ENCODE measurements around the gene ZNF385B.

ZNF385B gene

DNA sequence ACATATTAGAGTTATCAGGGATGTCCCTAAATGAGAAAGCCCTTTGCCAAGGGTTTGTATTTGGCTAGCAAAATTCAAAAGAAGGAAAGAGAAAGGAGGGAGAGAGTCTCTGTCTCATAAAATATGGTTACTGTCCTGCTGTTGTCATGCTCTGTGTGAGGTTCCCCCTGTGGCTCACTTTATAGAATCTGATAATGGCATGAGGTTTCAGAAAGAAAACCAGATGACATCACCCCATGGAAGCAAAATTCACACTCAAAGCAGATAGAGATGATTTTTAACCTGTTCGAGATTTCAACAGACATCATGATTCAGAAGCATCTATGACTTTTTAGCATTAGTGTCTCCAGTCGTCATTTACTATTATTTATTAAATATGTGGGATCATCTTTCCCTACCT is 431.8 kb downstream of the ZNF385B start:
- DNase-seq: no peak

DNA sequence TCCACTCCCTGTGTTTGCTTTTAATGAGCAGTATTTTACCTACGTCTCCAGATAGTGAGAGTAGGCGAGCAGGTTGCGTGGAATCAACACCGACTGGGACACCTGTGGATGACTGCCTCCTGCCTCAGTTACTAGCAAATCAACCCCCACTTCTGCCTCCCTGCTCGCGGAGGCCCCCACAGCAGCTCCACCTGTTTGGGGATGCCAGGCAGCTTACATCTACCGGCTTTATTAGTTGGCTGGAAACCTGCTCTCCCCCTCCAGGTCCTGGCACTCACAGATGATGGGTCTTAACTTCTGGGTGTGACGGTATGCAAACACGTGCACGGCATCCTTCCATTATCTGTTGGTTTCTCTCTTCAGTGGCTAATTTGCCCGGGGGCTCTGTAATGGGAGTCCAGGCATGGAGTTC is 432.3 kb downstream of the ZNF385B start:
- no peak for DNase-seq

DNA sequence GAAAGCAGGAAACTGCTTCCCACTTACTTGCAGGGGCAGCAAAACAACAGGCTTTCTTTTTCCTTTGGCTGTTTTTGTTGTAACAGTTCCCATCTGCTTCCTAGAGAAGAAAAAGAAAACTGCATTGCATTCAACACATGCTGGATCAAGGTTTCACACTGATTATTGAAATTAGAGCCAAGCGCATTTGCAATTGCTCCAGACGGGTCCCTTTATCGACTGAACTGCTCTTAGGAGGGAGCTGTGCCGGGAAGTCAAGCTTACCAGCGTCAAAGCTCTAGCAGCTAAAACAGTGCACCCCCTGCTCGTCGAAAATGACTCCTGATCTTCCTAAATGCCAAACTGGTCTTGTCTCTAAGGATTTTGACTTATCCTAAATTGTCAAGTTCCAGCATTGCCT is 432.8 kb downstream of the ZNF385B start:
- DNase-seq: no peak

DNA sequence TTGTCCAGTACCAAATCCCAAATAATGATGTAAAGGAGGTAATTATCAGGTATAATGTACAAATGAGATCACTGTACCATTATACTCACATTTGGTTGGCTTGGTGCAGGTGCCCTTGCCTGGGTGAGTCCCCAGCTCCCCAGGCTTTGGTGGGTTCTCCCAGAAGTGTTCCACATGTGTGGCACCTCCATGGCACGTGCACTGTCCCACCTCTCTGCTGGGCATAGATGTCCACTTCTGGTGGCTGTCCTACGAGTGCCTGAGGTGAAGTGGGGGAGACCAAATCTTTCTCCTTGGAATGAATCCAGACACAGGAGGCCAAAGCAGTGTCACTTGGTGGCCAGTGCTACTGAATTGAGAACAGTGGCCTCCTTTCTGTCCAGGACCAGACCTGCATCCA is 434.3 kb downstream of the ZNF385B start:
- no peak for DNase-seq

DNA sequence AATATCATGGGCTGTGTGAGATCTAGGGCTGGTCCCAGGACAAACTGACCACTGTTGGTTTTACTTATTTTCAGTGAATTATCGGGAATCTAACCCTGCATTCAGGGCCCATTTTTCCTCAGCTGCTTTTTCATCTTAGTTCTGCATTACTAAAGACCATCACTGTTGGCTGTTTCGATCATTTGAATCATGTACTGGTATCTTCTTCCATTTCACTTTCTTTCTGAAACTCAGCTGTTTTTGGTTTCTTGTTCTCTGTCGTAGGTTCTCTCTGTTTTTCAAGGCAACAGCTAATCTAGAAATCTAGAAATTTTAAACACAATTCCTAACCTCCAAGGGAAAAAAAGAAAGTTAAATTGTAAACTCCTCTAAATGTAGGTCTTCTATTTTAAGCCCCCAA is 436.8 kb downstream of the ZNF385B start:
- no peak for DNase-seq

DNA sequence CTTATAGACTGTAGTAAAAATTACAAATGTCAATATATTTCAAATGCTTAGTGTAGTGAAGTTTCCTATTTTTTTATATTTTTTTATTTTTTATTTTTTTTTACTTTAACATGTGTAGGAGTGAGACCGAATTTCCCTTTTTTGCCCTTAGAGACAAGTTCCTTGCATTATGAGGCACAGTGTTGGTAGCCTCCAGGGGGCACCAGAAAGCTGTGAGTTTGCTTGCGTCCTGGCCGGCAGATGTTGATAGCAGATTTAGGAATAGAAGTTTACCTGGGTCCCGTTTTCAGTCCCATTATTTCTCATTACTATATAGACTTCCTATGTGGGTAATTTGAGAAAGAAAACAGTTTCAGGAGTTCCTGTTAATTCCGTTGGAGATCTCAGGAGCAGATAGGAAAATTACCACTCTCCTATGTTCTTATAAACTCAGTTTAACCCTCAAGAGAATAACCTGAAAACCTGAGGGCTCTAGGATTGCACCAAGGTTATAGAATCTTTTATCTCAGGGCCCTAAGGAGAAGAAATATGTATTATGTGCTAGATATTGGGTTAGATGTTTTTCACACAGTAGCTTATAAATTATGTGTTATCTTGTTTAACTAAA is 439.3 kb downstream of the ZNF385B start:
- DNase-seq: peak; percentile 37

DNA sequence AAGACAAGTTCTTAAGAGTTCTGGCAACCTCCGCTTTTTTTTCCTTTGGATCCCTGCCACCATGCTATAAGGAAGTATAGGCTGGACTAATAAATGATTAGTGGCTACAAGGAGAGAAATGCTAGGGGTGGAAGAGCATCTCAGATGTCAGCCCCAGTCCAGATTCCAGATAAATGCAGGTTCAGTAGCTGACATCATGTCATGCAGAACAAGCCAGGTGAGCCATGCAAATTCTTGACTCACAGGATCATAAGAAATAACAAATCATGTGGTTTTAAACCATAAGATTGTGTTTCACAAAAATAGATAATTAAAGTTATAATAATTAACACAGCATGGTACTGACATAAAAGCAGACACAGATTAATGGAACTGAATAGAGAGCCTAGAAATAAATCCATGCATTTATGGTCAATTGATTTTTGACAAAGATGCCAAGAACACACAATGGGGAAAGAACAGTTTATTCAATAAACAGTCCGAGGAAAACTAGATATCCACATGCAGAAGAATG is 443.9 kb downstream of the ZNF385B start:
- no peak for DNase-seq

DNA sequence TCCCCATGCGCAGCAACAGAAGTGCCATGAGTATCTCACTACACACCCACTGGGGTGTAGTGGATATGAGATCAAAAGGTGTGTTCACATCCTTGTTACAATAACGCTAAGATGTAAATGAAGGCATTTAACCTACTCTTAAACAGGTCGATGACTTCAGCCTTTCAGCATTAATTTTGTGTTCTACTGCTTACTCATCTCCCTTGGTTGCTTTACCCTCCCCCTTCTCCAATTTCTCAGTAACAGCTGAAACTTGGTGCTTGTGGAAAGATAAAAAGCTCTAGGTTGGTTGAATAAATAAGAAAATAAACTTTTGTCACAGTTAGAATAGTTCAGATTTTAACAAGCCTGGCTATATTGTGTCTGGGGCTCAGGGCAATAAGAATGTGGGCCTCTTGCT is 449.3 kb downstream of the ZNF385B start:
- DNase-seq: no peak

DNA sequence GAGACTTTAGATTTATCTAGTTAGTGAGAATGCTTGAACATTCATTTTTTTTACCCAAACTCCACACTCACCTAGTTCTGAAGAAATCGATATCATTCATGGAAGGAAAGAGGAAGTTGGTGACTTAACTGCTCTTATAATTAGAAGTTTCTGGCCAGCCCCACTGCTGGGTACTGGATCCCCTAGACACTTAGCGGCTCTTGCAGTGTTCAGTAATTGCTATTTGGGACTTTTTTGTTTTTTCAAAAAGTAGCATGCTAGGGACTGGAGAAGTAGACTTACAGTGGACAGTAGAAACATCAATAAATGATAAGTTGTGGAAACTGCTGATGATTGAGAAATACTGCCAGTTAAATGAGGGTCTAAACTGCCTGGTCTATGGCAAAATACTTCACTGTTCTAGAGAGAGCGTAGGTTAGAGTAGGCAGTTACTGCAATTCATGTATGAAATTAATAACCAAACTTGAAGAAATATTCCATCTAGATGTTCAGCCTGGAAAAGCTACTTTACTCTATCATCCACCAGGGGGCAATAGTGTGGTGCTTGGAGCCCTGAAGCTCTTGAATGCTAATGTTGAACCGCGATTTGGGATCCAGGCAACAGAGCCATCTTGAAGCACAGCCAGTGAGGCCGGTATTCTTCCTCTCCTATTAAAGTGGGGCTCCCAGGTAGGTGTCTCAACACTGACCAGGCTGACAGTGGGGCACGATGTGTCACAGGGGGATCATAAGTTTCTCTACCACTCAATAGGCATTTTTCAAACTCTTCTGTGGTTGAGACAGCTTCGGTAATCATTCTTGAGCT is 450.7 kb downstream of the ZNF385B start:
- no peak for DNase-seq

DNA sequence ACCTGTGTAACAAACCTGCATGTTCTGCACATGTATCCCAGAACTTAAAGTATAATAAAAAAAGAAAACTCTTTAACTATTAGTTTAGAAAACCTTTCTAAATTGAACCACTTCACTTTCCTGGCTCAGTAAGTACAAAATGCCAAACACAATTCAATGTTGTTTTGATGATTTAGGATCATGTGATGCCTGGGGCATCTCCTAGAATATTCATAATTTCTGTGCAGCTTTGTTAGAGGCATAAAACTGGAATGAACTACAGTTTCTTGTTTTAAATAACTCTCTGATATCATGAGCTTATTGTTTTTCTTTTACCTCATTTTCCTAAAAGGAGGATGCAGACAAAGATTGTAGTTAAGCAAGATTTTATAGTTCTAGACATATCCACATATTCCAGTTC is 457.8 kb downstream of the ZNF385B start:
- no peak for DNase-seq

DNA sequence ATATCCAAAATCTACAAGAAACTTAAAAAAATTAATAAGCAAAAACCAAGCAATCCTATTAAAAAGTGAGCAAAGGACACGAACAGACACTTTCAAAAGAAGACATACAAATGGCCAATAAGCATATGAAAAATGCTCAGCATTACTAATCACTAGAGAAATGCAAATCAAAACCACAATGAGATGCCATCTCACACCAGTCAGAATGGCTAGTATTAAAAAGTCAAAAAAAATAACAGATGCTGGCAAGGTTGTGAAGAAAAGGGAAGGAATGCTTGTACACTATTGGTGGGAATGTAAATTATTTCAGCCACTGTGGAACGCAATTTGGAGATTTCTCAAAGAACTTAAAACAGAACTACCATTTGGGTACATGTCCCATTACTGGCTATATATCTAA is 467.9 kb downstream of the ZNF385B start:
- DNase-seq: no peak
